ENCODE data around the gene PPIL6. TPM values are rescaled to one million over a fixed set of nuclear protein-coding genes. Genes with fewer than 3 reads are reported as not detected.
A peak's percentile ranks its signal among the peaks of the same experiment; 100 is the strongest.

The PPIL6 gene
- polyA plus RNA-seq, 3 donors = 0.09 to 0.28 (median 0.14) TPM

DNA sequence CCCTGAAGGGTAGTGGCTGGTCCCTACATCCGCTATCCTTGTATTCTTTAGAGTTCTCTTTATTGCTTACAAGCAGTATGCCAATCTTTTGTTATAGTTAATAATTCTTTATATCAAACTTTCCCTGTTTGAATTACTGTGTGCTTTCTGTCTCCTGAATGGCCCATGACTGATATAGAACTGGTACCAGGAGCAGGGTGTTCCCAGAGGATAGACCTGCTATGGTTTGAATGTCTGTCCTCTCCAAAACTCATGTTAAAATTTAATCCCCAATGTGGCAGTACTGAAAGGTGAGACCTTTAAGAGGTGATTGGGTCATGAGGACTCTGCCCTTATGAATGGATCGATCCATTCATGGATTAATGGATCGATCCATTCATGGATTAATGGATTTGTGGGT is 84.2 kb downstream of the PPIL6 start:
- Mint-ChIP-seq H3K4me1 (peaks cover 24% of the 10 kb centered on the region), H3K9me3 (peaks cover 0 to 11% (median 7%) of the 10 kb centered on the region in 7 donors), H3K4me3 (no peak overlapping the region), H3K27ac (peak overlapping the region in 1 of 7 donors; percentile 30), H3K27me3 (ENCODE audit: low read depth in 3 of 3) (no peaks in the 10 kb centered on the region), H3K36me3 (peaks cover 50 to 57% of the 10 kb centered on the region in 2 donors)
- Histone ChIP-seq H3K4me2 (replicated peaks; ENCODE audit: extremely low read depth, low read length, poor library complexity, severe bottlenecking) (no peak overlapping the region), H3K9me3 (replicated peaks in 1 of 2; ENCODE audit: control insufficient read depth in 1 of 2, insufficient read depth in 1 of 2, low read length in 2 of 2) (peaks cover 7 to 11% of the 10 kb centered on the region in 2 donors), H4K20me1 (ENCODE audit: insufficient read depth, low read length) (peaks cover 28% of the 10 kb centered on the region), H3K27me3 (ENCODE audit: control insufficient read depth in 2 of 2, insufficient read depth in 2 of 2, low read length in 2 of 2) (no peaks in the 10 kb centered on the region), H3K4me1 (ENCODE audit: control insufficient read depth in 1 of 2, insufficient read depth in 2 of 2, low read length in 2 of 2) (peaks cover 22 to 24% of the 10 kb centered on the region in 2 donors), H3K9ac (ENCODE audit: insufficient read depth, low read length, poor library complexity, severe bottlenecking) (no peak overlapping the region), H3K27ac (ENCODE audit: low read depth in 1 of 2, low read length in 2 of 2) (no peak overlapping the region), H3K4me3 (replicated peaks in 1 of 3; ENCODE audit: low read depth in 2 of 3, low read length in 3 of 3) (no peak overlapping the region), H3K36me3 (replicated peaks in 1 of 2; ENCODE audit: control insufficient read depth in 1 of 2, insufficient read depth in 2 of 2, low read length in 2 of 2) (peaks cover 17 to 75% of the 10 kb centered on the region in 2 donors), H3K79me2 (ENCODE audit: insufficient read depth, low read length) (peaks cover 5% of the 10 kb centered on the region), H2AFZ (ENCODE audit: insufficient read depth, low read depth, low read length, poor library complexity, severe bottlenecking) (no peak overlapping the region)
- intact Hi-C loops (cut with micrococcal nuclease) = no loop called here
- no peak for TF ChIP-seq CTCF (IDR thresholded peaks at IDR 0.05)
- no peak for DNase-seq
- 100% methylated on average over 2 of the region's 3 CpGs for WGBS (ENCODE audit: insufficient coverage)

DNA sequence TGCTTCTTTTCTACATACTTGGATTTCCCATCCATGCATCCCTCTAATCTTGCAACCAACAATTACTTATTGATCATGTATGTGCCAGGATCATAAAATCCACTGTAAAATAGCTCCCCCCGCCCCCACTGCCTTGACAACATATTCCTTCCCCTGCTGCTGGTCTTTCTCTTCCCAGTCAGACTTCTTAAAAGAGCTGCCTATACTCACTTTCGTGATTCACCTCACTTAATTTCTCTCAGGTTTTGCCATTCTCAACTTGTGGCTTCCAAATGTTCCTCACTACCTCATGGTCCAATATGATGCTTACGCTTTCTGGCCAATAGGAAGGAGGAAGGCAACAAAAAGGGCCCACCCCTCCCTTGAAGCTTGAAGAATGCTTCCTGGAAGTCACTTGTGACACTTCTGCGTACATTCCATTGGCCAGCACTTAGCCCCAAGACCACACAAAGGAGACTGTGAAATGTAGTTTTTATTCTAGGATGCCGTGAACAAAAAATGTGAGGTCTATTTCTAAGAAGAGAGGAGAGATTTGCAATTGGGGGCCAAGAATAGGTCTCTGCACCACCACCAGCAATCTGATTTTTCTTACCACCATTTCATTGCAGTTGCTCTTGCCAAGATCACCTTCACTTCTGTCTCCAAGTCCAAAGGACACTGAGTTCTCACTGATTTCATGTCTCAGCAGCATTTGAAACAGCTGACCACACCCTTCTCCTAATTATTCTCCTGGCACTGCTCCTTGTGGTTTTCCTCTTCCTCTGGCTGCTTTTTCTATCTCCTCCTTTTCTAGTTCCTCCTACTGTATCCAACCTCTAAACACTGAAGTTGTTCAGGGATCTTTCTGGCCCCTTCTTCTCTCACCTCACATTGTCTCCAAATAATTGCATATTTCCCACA is 88.9 kb downstream of the PPIL6 start:
- intact Hi-C loops (cut with micrococcal nuclease) = no loop called here
- Histone ChIP-seq H3K27ac (ENCODE audit: low read depth in 1 of 2, low read length in 2 of 2) (peak overlapping the region in 1 of 2 donors; percentile 30), H3K9me3 (replicated peaks in 1 of 2; ENCODE audit: control insufficient read depth in 1 of 2, insufficient read depth in 1 of 2, low read length in 2 of 2) (peaks cover 1 to 6% of the 10 kb centered on the region in 2 donors), H3K27me3 (ENCODE audit: control insufficient read depth in 2 of 2, insufficient read depth in 2 of 2, low read length in 2 of 2) (no peaks in the 10 kb centered on the region), H3K4me3 (replicated peaks in 1 of 3; ENCODE audit: low read depth in 2 of 3, low read length in 3 of 3) (peak overlapping the region in 1 of 3 experiments; percentile 41), H3K4me2 (replicated peaks; ENCODE audit: extremely low read depth, low read length, poor library complexity, severe bottlenecking) (peak overlapping the region; percentile 43), H3K36me3 (replicated peaks in 1 of 2; ENCODE audit: control insufficient read depth in 1 of 2, insufficient read depth in 2 of 2, low read length in 2 of 2) (peaks cover 8 to 29% of the 10 kb centered on the region in 2 donors), H3K4me1 (ENCODE audit: control insufficient read depth in 1 of 2, insufficient read depth in 2 of 2, low read length in 2 of 2) (peaks cover 62 to 64% of the 10 kb centered on the region in 2 donors), H2AFZ (ENCODE audit: insufficient read depth, low read depth, low read length, poor library complexity, severe bottlenecking) (no peak overlapping the region), H3K9ac (ENCODE audit: insufficient read depth, low read length, poor library complexity, severe bottlenecking) (no peak overlapping the region), H4K20me1 (ENCODE audit: insufficient read depth, low read length) (peaks cover 5% of the 10 kb centered on the region), H3K79me2 (ENCODE audit: insufficient read depth, low read length) (no peaks in the 10 kb centered on the region)
- no peak for TF ChIP-seq CTCF (IDR thresholded peaks at IDR 0.05)
- peaks cover 67% of the 10 kb centered on the region for H3K4me1 Mint-ChIP-seq
- 83% methylated on average over 2 of the region's 5 CpGs for WGBS (ENCODE audit: insufficient coverage)
- peaks cover 0 to 9% (median 3%) of the 10 kb centered on the region in 7 donors for H3K9me3 Mint-ChIP-seq
- peak; percentile 18 to 50 (median 33) for DNase-seq
- H3K4me3 Mint-ChIP-seq = peak overlapping the region in 1 of 2 donors; percentile 75
- H3K36me3 Mint-ChIP-seq = peaks cover 14 to 24% of the 10 kb centered on the region in 2 donors
- H3K27ac Mint-ChIP-seq = peak overlapping the region in 6 of 7 donors; percentile 27 to 86 (median 58)
- H3K27me3 Mint-ChIP-seq (ENCODE audit: low read depth in 3 of 3) = no peaks in the 10 kb centered on the region
